Jurkat, Clone E6-1 (cell line): ENCODE results near the gene PRDM16.
"Not testable (repeated sequence)": the region's sequence is repeated elsewhere in the genome, so short reads cannot be mapped to it uniquely, and the experiment has no call there.

Experiments used
- DNase-seq: peaks from one replicate; pipeline ENCODE4 v3.0.0-alpha.2; 2011; ENCODE audit warnings: low read depth, low spot score
- H3K4me3 ChIP-seq: 2 replicates; pipeline ENCODE4 v1.5.1; 2011; ENCODE audit warnings: mild to moderate bottlenecking, low read length, control low read depth, moderate library complexity

Gene PRDM16

GRCh38 chr1:3272321-3273045, 203.5 kb downstream of the PRDM16 start:
- DNase-seq = no peak
- H3K4me3 ChIP-seq = no peak overlapping the region

GRCh38 chr1:3273447-3273846, 204.4 kb downstream of the PRDM16 start:
- DNase-seq = no peak
- H3K4me3 ChIP-seq = no peak overlapping the region

- no peak overlapping the region for H3K4me3 ChIP-seq
- no peak for DNase-seq
Observed at GRCh38 chr1:3274972-3275371, 206.0 kb downstream of the PRDM16 start.

- H3K4me3 ChIP-seq = no peak overlapping the region
- no peak for DNase-seq
Observed at GRCh38 chr1:3275471-3276340, 206.7 kb downstream of the PRDM16 start.

- no peak for DNase-seq
Observed at GRCh38 chr1:3276341-3276800, 207.4 kb downstream of the PRDM16 start.

GRCh38 chr1:3277011-3277471, 208.0 kb downstream of the PRDM16 start:
- no peak for DNase-seq
- H3K4me3 ChIP-seq = no peak overlapping the region

More at GRCh38 chr1:3276341-3276800, 207.4 kb downstream of the PRDM16 start:
- H3K4me3 ChIP-seq = no peak overlapping the region

GRCh38 chr1:3277623-3278022, 208.6 kb downstream of the PRDM16 start:
- DNase-seq = no peak
- no peak overlapping the region for H3K4me3 ChIP-seq

GRCh38 chr1:3278416-3279181, 209.6 kb downstream of the PRDM16 start:
- no peak overlapping the region for H3K4me3 ChIP-seq
- no peak for DNase-seq

- DNase-seq = no peak
- H3K4me3 ChIP-seq = no peak overlapping the region
Observed at GRCh38 chr1:3279182-3279470, 210.1 kb downstream of the PRDM16 start.

GRCh38 chr1:3281735-3282134, 212.7 kb downstream of the PRDM16 start:
- no peak overlapping the region for H3K4me3 ChIP-seq
- no peak for DNase-seq

- no peak for DNase-seq
- no peak overlapping the region for H3K4me3 ChIP-seq
Observed at GRCh38 chr1:3282186-3282585, 213.2 kb downstream of the PRDM16 start.

GRCh38 chr1:3282656-3283430, 213.8 kb downstream of the PRDM16 start:
- no peak overlapping the region for H3K4me3 ChIP-seq
- DNase-seq = no peak

GRCh38 chr1:3283849-3284248, 214.8 kb downstream of the PRDM16 start:
- H3K4me3 ChIP-seq = no peak overlapping the region
- no peak for DNase-seq

GRCh38 chr1:3284691-3285090, 215.7 kb downstream of the PRDM16 start:
- H3K4me3 ChIP-seq = no peak overlapping the region
- DNase-seq = no peak

- no peak overlapping the region for H3K4me3 ChIP-seq
Observed at GRCh38 chr1:3285106-3285740, 216.2 kb downstream of the PRDM16 start.

GRCh38 chr1:3287095-3287494, 218.1 kb downstream of the PRDM16 start:
- not testable (repeated sequence) for DNase-seq, H3K4me3 ChIP-seq

More at GRCh38 chr1:3285106-3285740, 216.2 kb downstream of the PRDM16 start:
- DNase-seq = no peak

GRCh38 chr1:3287656-3288160, 218.7 kb downstream of the PRDM16 start:
- no peak for DNase-seq
- no peak overlapping the region for H3K4me3 ChIP-seq

GRCh38 chr1:3289502-3289901, 220.5 kb downstream of the PRDM16 start:
- DNase-seq = no peak
- H3K4me3 ChIP-seq = no peak overlapping the region
